ENCODE data around the gene FAM32A.

- no peak for TF ChIP-seq TAF1 (IDR thresholded peaks at IDR 0.05; ENCODE audit: low read depth, low read length)
- TF ChIP-seq, protein P1, sequence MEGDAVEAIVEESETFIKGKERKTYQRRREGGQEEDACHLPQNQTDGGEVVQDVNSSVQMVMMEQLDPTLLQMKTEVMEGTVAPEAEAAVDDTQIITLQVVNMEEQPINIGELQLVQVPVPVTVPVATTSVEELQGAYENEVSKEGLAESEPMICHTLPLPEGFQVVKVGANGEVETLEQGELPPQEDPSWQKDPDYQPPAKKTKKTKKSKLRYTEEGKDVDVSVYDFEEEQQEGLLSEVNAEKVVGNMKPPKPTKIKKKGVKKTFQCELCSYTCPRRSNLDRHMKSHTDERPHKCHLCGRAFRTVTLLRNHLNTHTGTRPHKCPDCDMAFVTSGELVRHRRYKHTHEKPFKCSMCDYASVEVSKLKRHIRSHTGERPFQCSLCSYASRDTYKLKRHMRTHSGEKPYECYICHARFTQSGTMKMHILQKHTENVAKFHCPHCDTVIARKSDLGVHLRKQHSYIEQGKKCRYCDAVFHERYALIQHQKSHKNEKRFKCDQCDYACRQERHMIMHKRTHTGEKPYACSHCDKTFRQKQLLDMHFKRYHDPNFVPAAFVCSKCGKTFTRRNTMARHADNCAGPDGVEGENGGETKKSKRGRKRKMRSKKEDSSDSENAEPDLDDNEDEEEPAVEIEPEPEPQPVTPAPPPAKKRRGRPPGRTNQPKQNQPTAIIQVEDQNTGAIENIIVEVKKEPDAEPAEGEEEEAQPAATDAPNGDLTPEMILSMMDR (IDR thresholded peaks at IDR 0.05; ENCODE audit: control extremely low read depth in 1 of 3, insufficient read depth in 1 of 3, low read depth in 1 of 3, low read length in 3 of 3), result no peak
- TF ChIP-seq KDM5A (IDR thresholded peaks at IDR 0.05; ENCODE audit: low read length), result no peak
- TF ChIP-seq YY1 (IDR thresholded peaks at IDR 0.05; ENCODE audit: low read depth, low read length), result no peak
- no peak for TF ChIP-seq SP1 (IDR thresholded peaks at IDR 0.05; ENCODE audit: low read depth, low read length)
- TF ChIP-seq MAFK (IDR thresholded peaks at IDR 0.05; ENCODE audit: low read depth, low read length), result no peak
- TF ChIP-seq RFX5 (IDR thresholded peaks at IDR 0.05; ENCODE audit: borderline replicate concordance, low read depth, low read length), result no peak
- no peak for TF ChIP-seq PHF8 (conservative IDR thresholded peaks at IDR 0.05; ENCODE audit: low read depth, low read length)
- no peak for TF ChIP-seq TEAD4 (IDR thresholded peaks at IDR 0.05; ENCODE audit: low read depth, low read length)
- TF ChIP-seq POLR2A (IDR thresholded peaks at IDR 0.05; ENCODE audit: control extremely low read depth in 1 of 2, low read depth in 2 of 2, low read length in 2 of 2), result no peak
- no peak for TF ChIP-seq POLR2AphosphoS5 (IDR thresholded peaks at IDR 0.05; ENCODE audit: low read depth, low read length)
- no peak for TF ChIP-seq CREB1 (IDR thresholded peaks at IDR 0.05)
- no peak for TF ChIP-seq CBX5 (IDR thresholded peaks at IDR 0.05; ENCODE audit: low read depth, low read length)
These were observed 13.1 kb downstream of the FAM32A start for GRCh38 chr19:16198370-16198651.

Data from H1 (cell line).